Measurements from ENCODE around the gene RASAL3. TPM values are rescaled to one million over a fixed set of nuclear protein-coding genes. Genes with fewer than 3 reads are reported as not detected.

RASAL3 gene
- total and polyA plus RNA-seq, 4 experiments from 2014 or later, result 37.4 to 238 (median 167) TPM

- Histone ChIP-seq H3K27me3 (ENCODE audit: insufficient read depth, low read length) (no peaks in the 10 kb centered on the region), H3K4me3 (ENCODE audit: low read length in 2 of 2) (no peak overlapping the region), H3K9me3 (ENCODE audit: control insufficient read depth in 1 of 2, low read length in 2 of 2) (no peaks in the 10 kb centered on the region), H3K4me1 (ENCODE audit: insufficient read depth, low read length) (no peaks in the 10 kb centered on the region), H3K36me3 (ENCODE audit: insufficient read depth, low read length) (no peaks in the 10 kb centered on the region), H3K27ac (ENCODE audit: low read depth, low read length) (no peak overlapping the region)
- H3K36me3 Mint-ChIP-seq, result no peaks in the 10 kb centered on the region
- ChIA-PET POLR2A (ENCODE audit: partially characterized antibody) (interaction anchor here (1.5 kb wide), 1 partner anchor 12 kb away, joined by 4 read pairs; no protein-coding TSS in a partner anchor), CTCF (ENCODE audit: partially characterized antibody) (no interaction called here)
- H3K4me3 Mint-ChIP-seq, result no peak overlapping the region
- H3K4me1 Mint-ChIP-seq, result peaks cover 2 to 19% (median 6%) of the 10 kb centered on the region in 4 donors
- H3K27me3 Mint-ChIP-seq, result no peaks in the 10 kb centered on the region
- intact Hi-C loops (cut with micrococcal nuclease), result no loop called here
- no peak overlapping the region for H3K27ac Mint-ChIP-seq
- no peak for DNase-seq
- H3K9me3 Mint-ChIP-seq, result no peaks in the 10 kb centered on the region
These were observed 37.9 kb upstream of the RASAL3 start for GRCh38 chr19:15502264-15502663.

- DNase-seq, result no peak
- ChIA-PET POLR2A (ENCODE audit: partially characterized antibody) (interaction anchor here (1.5 to 1.8 kb wide), 2 partner anchors 12 to 38 kb away, joined by 4 to 9 read pairs; partner anchors contain the start of gene RASAL3), CTCF (ENCODE audit: partially characterized antibody) (no interaction called here)
- no peak overlapping the region for H3K4me3 Mint-ChIP-seq
- H3K4me3 ChIP-seq (ENCODE audit: low read length in 2 of 2), result no peak overlapping the region
- peak overlapping the region in 1 of 7 donors; percentile 28 for H3K27ac Mint-ChIP-seq
- no peaks in the 10 kb centered on the region for H3K36me3 Mint-ChIP-seq
- H3K36me3 ChIP-seq (ENCODE audit: insufficient read depth, low read length), result no peaks in the 10 kb centered on the region
- no peaks in the 10 kb centered on the region for H3K27me3 Mint-ChIP-seq
- H3K27ac ChIP-seq (ENCODE audit: low read depth, low read length), result no peak overlapping the region
- H3K4me1 Mint-ChIP-seq, result peaks cover 0 to 18% (median 6%) of the 10 kb centered on the region in 4 donors
- no peaks in the 10 kb centered on the region for H3K4me1 ChIP-seq (ENCODE audit: insufficient read depth, low read length)
- no peaks in the 10 kb centered on the region for H3K27me3 ChIP-seq (ENCODE audit: insufficient read depth, low read length)
- H3K9me3 Mint-ChIP-seq, result no peaks in the 10 kb centered on the region
- intact Hi-C loops (cut with micrococcal nuclease), result no loop called here
- H3K9me3 ChIP-seq (ENCODE audit: control insufficient read depth in 1 of 2, low read length in 2 of 2), result no peaks in the 10 kb centered on the region
These were observed 37.3 kb upstream of the RASAL3 start for GRCh38 chr19:15501596-15501995.

GRCh38 chr19:15498910-15499309 lies 34.6 kb upstream of the RASAL3 start:
- Histone ChIP-seq H3K4me3 (ENCODE audit: low read length in 2 of 2) (no peak overlapping the region), H3K27ac (ENCODE audit: low read depth, low read length) (no peak overlapping the region), H3K27me3 (ENCODE audit: insufficient read depth, low read length) (no peaks in the 10 kb centered on the region), H3K36me3 (ENCODE audit: insufficient read depth, low read length) (no peaks in the 10 kb centered on the region), H3K4me1 (ENCODE audit: insufficient read depth, low read length) (no peaks in the 10 kb centered on the region), H3K9me3 (ENCODE audit: control insufficient read depth in 1 of 2, low read length in 2 of 2) (no peaks in the 10 kb centered on the region)
- H3K36me3 Mint-ChIP-seq, result no peaks in the 10 kb centered on the region
- no peaks in the 10 kb centered on the region for H3K9me3 Mint-ChIP-seq
- ChIA-PET POLR2A (ENCODE audit: partially characterized antibody) (no interaction called here), CTCF (ENCODE audit: partially characterized antibody) (no interaction called here)
- H3K27me3 Mint-ChIP-seq, result no peaks in the 10 kb centered on the region
- no peak overlapping the region for H3K27ac Mint-ChIP-seq
- DNase-seq, result no peak
- H3K4me3 Mint-ChIP-seq, result no peak overlapping the region
- intact Hi-C loops (cut with micrococcal nuclease), result no loop called here
- H3K4me1 Mint-ChIP-seq, result peaks cover 0 to 16% (median 6%) of the 10 kb centered on the region in 4 donors

GRCh38 chr19:15498156-15498858 lies 34.0 kb upstream of the RASAL3 start:
- Histone ChIP-seq H3K27me3 (ENCODE audit: insufficient read depth, low read length) (no peaks in the 10 kb centered on the region), H3K9me3 (ENCODE audit: control insufficient read depth in 1 of 2, low read length in 2 of 2) (no peaks in the 10 kb centered on the region), H3K27ac (ENCODE audit: low read depth, low read length) (no peak overlapping the region), H3K4me3 (ENCODE audit: low read length in 2 of 2) (no peak overlapping the region), H3K36me3 (ENCODE audit: insufficient read depth, low read length) (no peaks in the 10 kb centered on the region), H3K4me1 (ENCODE audit: insufficient read depth, low read length) (no peaks in the 10 kb centered on the region)
- POLR2A ChIA-PET (ENCODE audit: partially characterized antibody), result no interaction called here
- DNase-seq, result no peak
- H3K27ac Mint-ChIP-seq, result peak overlapping the region in 1 of 7 donors; percentile 2
- no peak overlapping the region for H3K4me3 Mint-ChIP-seq
- intact Hi-C loops (cut with micrococcal nuclease), result no loop called here
- H3K9me3 Mint-ChIP-seq, result no peaks in the 10 kb centered on the region
- peaks cover 0 to 16% (median 6%) of the 10 kb centered on the region in 4 donors for H3K4me1 Mint-ChIP-seq
- H3K27me3 Mint-ChIP-seq, result no peaks in the 10 kb centered on the region
- no peaks in the 10 kb centered on the region for H3K36me3 Mint-ChIP-seq
- CTCF ChIA-PET (ENCODE audit: partially characterized antibody), result interaction anchor here (1.0 kb wide), 1 partner anchor 26 kb away, joined by 3 read pairs; no protein-coding TSS in a partner anchor

GRCh38 chr19:15495151-15495550 lies 30.8 kb upstream of the RASAL3 start:
- no peak overlapping the region for H3K27ac Mint-ChIP-seq
- H3K36me3 Mint-ChIP-seq, result no peaks in the 10 kb centered on the region
- intact Hi-C loops (cut with micrococcal nuclease), result no loop called here
- H3K4me3 ChIP-seq (ENCODE audit: low read length in 2 of 2), result no peak overlapping the region
- H3K27me3 ChIP-seq (ENCODE audit: insufficient read depth, low read length), result no peaks in the 10 kb centered on the region
- H3K36me3 ChIP-seq (ENCODE audit: insufficient read depth, low read length), result no peaks in the 10 kb centered on the region
- CTCF ChIA-PET (ENCODE audit: partially characterized antibody), result no interaction called here
- H3K9me3 ChIP-seq (ENCODE audit: control insufficient read depth in 1 of 2, low read length in 2 of 2), result no peaks in the 10 kb centered on the region
- no peaks in the 10 kb centered on the region for H3K4me1 ChIP-seq (ENCODE audit: insufficient read depth, low read length)
- H3K9me3 Mint-ChIP-seq, result no peaks in the 10 kb centered on the region
- no peak for DNase-seq
- H3K4me3 Mint-ChIP-seq, result no peak overlapping the region
- H3K27me3 Mint-ChIP-seq, result no peaks in the 10 kb centered on the region
- H3K27ac ChIP-seq (ENCODE audit: low read depth, low read length), result no peak overlapping the region
- H3K4me1 Mint-ChIP-seq, result peaks cover 0 to 3% (median 1%) of the 10 kb centered on the region in 4 donors
- POLR2A ChIA-PET (ENCODE audit: partially characterized antibody), result no interaction called here

GRCh38 chr19:15488489-15489226 lies 24.3 kb upstream of the RASAL3 start:
- ChIA-PET CTCF (ENCODE audit: partially characterized antibody) (no interaction called here), POLR2A (ENCODE audit: partially characterized antibody) (no interaction called here)
- intact Hi-C loops (cut with micrococcal nuclease), result no loop called here
- Histone ChIP-seq H3K36me3 (ENCODE audit: insufficient read depth, low read length) (no peaks in the 10 kb centered on the region), H3K27me3 (ENCODE audit: insufficient read depth, low read length) (no peaks in the 10 kb centered on the region), H3K4me3 (ENCODE audit: low read length in 2 of 2) (no peak overlapping the region), H3K9me3 (ENCODE audit: control insufficient read depth in 1 of 2, low read length in 2 of 2) (no peaks in the 10 kb centered on the region), H3K4me1 (ENCODE audit: insufficient read depth, low read length) (no peaks in the 10 kb centered on the region), H3K27ac (ENCODE audit: low read depth, low read length) (no peak overlapping the region)
- Mint-ChIP-seq H3K27ac (no peak overlapping the region), H3K36me3 (no peaks in the 10 kb centered on the region), H3K27me3 (no peaks in the 10 kb centered on the region), H3K9me3 (no peaks in the 10 kb centered on the region), H3K4me3 (no peak overlapping the region), H3K4me1 (peaks cover 0 to 2% (median 0%) of the 10 kb centered on the region in 4 donors)
- no peak for DNase-seq

- H3K9me3 Mint-ChIP-seq, result no peaks in the 10 kb centered on the region
- DNase-seq, result no peak
- H3K9me3 ChIP-seq (ENCODE audit: control insufficient read depth in 1 of 2, low read length in 2 of 2), result no peaks in the 10 kb centered on the region
- CTCF ChIA-PET (ENCODE audit: partially characterized antibody), result interaction anchor here (0.7 kb wide), 1 partner anchor 67 kb away, joined by 3 read pairs; no protein-coding TSS in a partner anchor
- intact Hi-C loops (cut with micrococcal nuclease), result no loop called here
- no peaks in the 10 kb centered on the region for H3K4me1 ChIP-seq (ENCODE audit: insufficient read depth, low read length)
- POLR2A ChIA-PET (ENCODE audit: partially characterized antibody), result no interaction called here
- peaks cover 0 to 9% (median 5%) of the 10 kb centered on the region in 4 donors for H3K4me1 Mint-ChIP-seq
- no peak overlapping the region for H3K27ac ChIP-seq (ENCODE audit: low read depth, low read length)
- no peak overlapping the region for H3K4me3 Mint-ChIP-seq
- no peaks in the 10 kb centered on the region for H3K27me3 Mint-ChIP-seq
- no peak overlapping the region for H3K4me3 ChIP-seq (ENCODE audit: low read length in 2 of 2)
- no peaks in the 10 kb centered on the region for H3K36me3 Mint-ChIP-seq
- H3K27ac Mint-ChIP-seq, result no peak overlapping the region
- no peaks in the 10 kb centered on the region for H3K36me3 ChIP-seq (ENCODE audit: insufficient read depth, low read length)
- H3K27me3 ChIP-seq (ENCODE audit: insufficient read depth, low read length), result no peaks in the 10 kb centered on the region
These were observed 22.7 kb upstream of the RASAL3 start for GRCh38 chr19:15487038-15487437.
